ENCODE results near the gene GZMA.

Gene GZMA

GRCh38 chr5:55140908-55141665, 38.6 kb downstream of the GZMA start:
- H3K14ac ChIP-seq (ENCODE audit: low read length in 2 of 2) = no peak overlapping the region

GRCh38 chr5:55141945-55142690, 39.7 kb downstream of the GZMA start:
- no peak for DNase-seq
- H2AK5ac ChIP-seq (ENCODE audit: low read length, severe bottlenecking) = no peak overlapping the region
- H3K4me1 ChIP-seq (ENCODE audit: control insufficient read depth, insufficient read depth, low read depth, low read length) = no peaks in the 10 kb centered on the region
- H3K9me3 ChIP-seq (ENCODE audit: control insufficient read depth, low read length) = no peaks in the 10 kb centered on the region
- H3K14ac ChIP-seq (ENCODE audit: low read length in 2 of 2) = no peak overlapping the region
- H4K91ac ChIP-seq (ENCODE audit: low read length) = no peak overlapping the region
- H4K8ac ChIP-seq (ENCODE audit: low read length) = no peak overlapping the region
- no peak overlapping the region for H2BK5ac ChIP-seq (ENCODE audit: low read depth, low read length, poor library complexity, severe bottlenecking)
- H3K79me1 ChIP-seq (replicated peaks; ENCODE audit: low read length, poor library complexity, severe bottlenecking) = no peaks in the 10 kb centered on the region
- H3K4ac ChIP-seq (ENCODE audit: low read depth in 1 of 2, low read length in 2 of 2) = no peak overlapping the region
- no peak overlapping the region for H3K4me3 ChIP-seq (ENCODE audit: insufficient read depth in 1 of 2, low read depth in 1 of 2, low read length in 2 of 2)
- H3K27ac ChIP-seq (ENCODE audit: low read length, poor library complexity, severe bottlenecking) = no peak overlapping the region
- H3K36me3 ChIP-seq (ENCODE audit: control insufficient read depth in 1 of 2, insufficient read depth in 2 of 2, low read depth in 1 of 2, low read length in 2 of 2) = no peaks in the 10 kb centered on the region
- no peak overlapping the region for H3K18ac ChIP-seq (ENCODE audit: low read depth in 1 of 2, low read length in 2 of 2)
- H3K4me2 ChIP-seq (ENCODE audit: low read length, poor library complexity, severe bottlenecking) = no peak overlapping the region
- WGBS = 92% methylated on average over 9 of the region's 9 CpGs
- H2BK15ac ChIP-seq (ENCODE audit: low read depth, poor library complexity, severe bottlenecking) = no peak overlapping the region
- H2AFZ ChIP-seq (ENCODE audit: low read depth, low read length) = no peak overlapping the region
- no peak overlapping the region for H2BK120ac ChIP-seq (ENCODE audit: low read depth, low read length)
- H3K23ac ChIP-seq (ENCODE audit: low read length in 2 of 2) = no peak overlapping the region
- H2BK12ac ChIP-seq (ENCODE audit: low read length in 2 of 2) = no peak overlapping the region
- no peak overlapping the region for H3K9ac ChIP-seq (ENCODE audit: low read length)
- H3K27me3 ChIP-seq (ENCODE audit: control insufficient read depth in 1 of 2, insufficient read depth in 1 of 2, low read length in 2 of 2) = peaks cover 0 to 37% of the 10 kb centered on the region in 2 experiments

More at GRCh38 chr5:55140908-55141665, 38.6 kb downstream of the GZMA start:
- H2BK5ac ChIP-seq (ENCODE audit: low read depth, low read length, poor library complexity, severe bottlenecking) = no peak overlapping the region
- WGBS = 88% methylated on average over 8 of the region's 9 CpGs
- H3K27ac ChIP-seq (ENCODE audit: low read length, poor library complexity, severe bottlenecking) = no peak overlapping the region
- H4K8ac ChIP-seq (ENCODE audit: low read length) = no peak overlapping the region
- no peak overlapping the region for H2BK12ac ChIP-seq (ENCODE audit: low read length in 2 of 2)
- H3K23ac ChIP-seq (ENCODE audit: low read length in 2 of 2) = no peak overlapping the region
- no peak for DNase-seq
- H3K9ac ChIP-seq (ENCODE audit: low read length) = no peak overlapping the region
- no peak overlapping the region for H2AFZ ChIP-seq (ENCODE audit: low read depth, low read length)
- no peaks in the 10 kb centered on the region for H3K9me3 ChIP-seq (ENCODE audit: control insufficient read depth, low read length)
- H3K4me3 ChIP-seq (ENCODE audit: insufficient read depth in 1 of 2, low read depth in 1 of 2, low read length in 2 of 2) = no peak overlapping the region
- H3K18ac ChIP-seq (ENCODE audit: low read depth in 1 of 2, low read length in 2 of 2) = no peak overlapping the region
- H3K27me3 ChIP-seq (ENCODE audit: control insufficient read depth in 1 of 2, insufficient read depth in 1 of 2, low read length in 2 of 2) = peaks cover 0 to 37% of the 10 kb centered on the region in 2 experiments
- H3K4ac ChIP-seq (ENCODE audit: low read depth in 1 of 2, low read length in 2 of 2) = no peak overlapping the region
- no peaks in the 10 kb centered on the region for H3K36me3 ChIP-seq (ENCODE audit: control insufficient read depth in 1 of 2, insufficient read depth in 2 of 2, low read depth in 1 of 2, low read length in 2 of 2)
- no peak overlapping the region for H3K4me2 ChIP-seq (ENCODE audit: low read length, poor library complexity, severe bottlenecking)
- no peak overlapping the region for H2BK120ac ChIP-seq (ENCODE audit: low read depth, low read length)
- H3K79me1 ChIP-seq (replicated peaks; ENCODE audit: low read length, poor library complexity, severe bottlenecking) = no peaks in the 10 kb centered on the region
- no peak overlapping the region for H2AK5ac ChIP-seq (ENCODE audit: low read length, severe bottlenecking)
- no peak overlapping the region for H2BK15ac ChIP-seq (ENCODE audit: low read depth, poor library complexity, severe bottlenecking)
- no peaks in the 10 kb centered on the region for H3K4me1 ChIP-seq (ENCODE audit: control insufficient read depth, insufficient read depth, low read depth, low read length)
- no peak overlapping the region for H4K91ac ChIP-seq (ENCODE audit: low read length)

GRCh38 chr5:55143624-55144023, 41.2 kb downstream of the GZMA start:
- Histone ChIP-seq H3K23ac (ENCODE audit: low read length in 2 of 2) (no peak overlapping the region), H3K36me3 (ENCODE audit: control insufficient read depth in 1 of 2, insufficient read depth in 2 of 2, low read depth in 1 of 2, low read length in 2 of 2) (no peaks in the 10 kb centered on the region), H3K4me1 (ENCODE audit: control insufficient read depth, insufficient read depth, low read depth, low read length) (no peaks in the 10 kb centered on the region), H2BK120ac (ENCODE audit: low read depth, low read length) (no peak overlapping the region), H4K8ac (ENCODE audit: low read length) (no peak overlapping the region), H2AK5ac (ENCODE audit: low read length, severe bottlenecking) (no peak overlapping the region), H3K4me2 (ENCODE audit: low read length, poor library complexity, severe bottlenecking) (no peak overlapping the region), H3K79me1 (replicated peaks; ENCODE audit: low read length, poor library complexity, severe bottlenecking) (no peaks in the 10 kb centered on the region), H2BK5ac (ENCODE audit: low read depth, low read length, poor library complexity, severe bottlenecking) (no peak overlapping the region), H3K27ac (ENCODE audit: low read length, poor library complexity, severe bottlenecking) (no peak overlapping the region), H2AFZ (ENCODE audit: low read depth, low read length) (no peak overlapping the region), H3K4me3 (ENCODE audit: insufficient read depth in 1 of 2, low read depth in 1 of 2, low read length in 2 of 2) (no peak overlapping the region), H3K27me3 (ENCODE audit: control insufficient read depth in 1 of 2, insufficient read depth in 1 of 2, low read length in 2 of 2) (peaks cover 0 to 37% of the 10 kb centered on the region in 2 experiments), H3K18ac (ENCODE audit: low read depth in 1 of 2, low read length in 2 of 2) (no peak overlapping the region), H4K91ac (ENCODE audit: low read length) (no peak overlapping the region), H3K9me3 (ENCODE audit: control insufficient read depth, low read length) (no peaks in the 10 kb centered on the region), H2BK15ac (ENCODE audit: low read depth, poor library complexity, severe bottlenecking) (no peak overlapping the region), H3K9ac (ENCODE audit: low read length) (no peak overlapping the region), H3K4ac (ENCODE audit: low read depth in 1 of 2, low read length in 2 of 2) (no peak overlapping the region), H2BK12ac (ENCODE audit: low read length in 2 of 2) (no peak overlapping the region), H3K14ac (ENCODE audit: low read length in 2 of 2) (no peak overlapping the region)
- 44% methylated on average over 4 of the region's 4 CpGs for WGBS
- no peak for DNase-seq

- no peak for DNase-seq
- H4K8ac ChIP-seq (ENCODE audit: low read length) = no peak overlapping the region
- H2BK12ac ChIP-seq (ENCODE audit: low read length in 2 of 2) = no peak overlapping the region
- no peak overlapping the region for H3K27ac ChIP-seq (ENCODE audit: low read length, poor library complexity, severe bottlenecking)
- WGBS = 92% methylated on average over 7 of the region's 8 CpGs
- H3K4me3 ChIP-seq (ENCODE audit: insufficient read depth in 1 of 2, low read depth in 1 of 2, low read length in 2 of 2) = no peak overlapping the region
- no peaks in the 10 kb centered on the region for H3K9me3 ChIP-seq (ENCODE audit: control insufficient read depth, low read length)
- H3K79me1 ChIP-seq (replicated peaks; ENCODE audit: low read length, poor library complexity, severe bottlenecking) = no peaks in the 10 kb centered on the region
- no peak overlapping the region for H3K14ac ChIP-seq (ENCODE audit: low read length in 2 of 2)
- H3K36me3 ChIP-seq (ENCODE audit: control insufficient read depth in 1 of 2, insufficient read depth in 2 of 2, low read depth in 1 of 2, low read length in 2 of 2) = no peaks in the 10 kb centered on the region
- no peak overlapping the region for H3K4me2 ChIP-seq (ENCODE audit: low read length, poor library complexity, severe bottlenecking)
- no peak overlapping the region for H2AK5ac ChIP-seq (ENCODE audit: low read length, severe bottlenecking)
- H2BK120ac ChIP-seq (ENCODE audit: low read depth, low read length) = no peak overlapping the region
- H3K4me1 ChIP-seq (ENCODE audit: control insufficient read depth, insufficient read depth, low read depth, low read length) = no peaks in the 10 kb centered on the region
- H3K27me3 ChIP-seq (ENCODE audit: control insufficient read depth in 1 of 2, insufficient read depth in 1 of 2, low read length in 2 of 2) = peaks cover 0 to 45% of the 10 kb centered on the region in 2 experiments
- H4K91ac ChIP-seq (ENCODE audit: low read length) = no peak overlapping the region
- peak overlapping the region; percentile 43 for H3K9ac ChIP-seq (ENCODE audit: low read length)
- no peak overlapping the region for H2AFZ ChIP-seq (ENCODE audit: low read depth, low read length)
- H3K18ac ChIP-seq (ENCODE audit: low read depth in 1 of 2, low read length in 2 of 2) = no peak overlapping the region
- no peak overlapping the region for H3K4ac ChIP-seq (ENCODE audit: low read depth in 1 of 2, low read length in 2 of 2)
- no peak overlapping the region for H3K23ac ChIP-seq (ENCODE audit: low read length in 2 of 2)
- H2BK15ac ChIP-seq (ENCODE audit: low read depth, poor library complexity, severe bottlenecking) = no peak overlapping the region
- H2BK5ac ChIP-seq (ENCODE audit: low read depth, low read length, poor library complexity, severe bottlenecking) = no peak overlapping the region
These were observed 43.6 kb downstream of the GZMA start for GRCh38 chr5:55146080-55146479.
